ENCODE data around the gene DMXL1.

DNA sequence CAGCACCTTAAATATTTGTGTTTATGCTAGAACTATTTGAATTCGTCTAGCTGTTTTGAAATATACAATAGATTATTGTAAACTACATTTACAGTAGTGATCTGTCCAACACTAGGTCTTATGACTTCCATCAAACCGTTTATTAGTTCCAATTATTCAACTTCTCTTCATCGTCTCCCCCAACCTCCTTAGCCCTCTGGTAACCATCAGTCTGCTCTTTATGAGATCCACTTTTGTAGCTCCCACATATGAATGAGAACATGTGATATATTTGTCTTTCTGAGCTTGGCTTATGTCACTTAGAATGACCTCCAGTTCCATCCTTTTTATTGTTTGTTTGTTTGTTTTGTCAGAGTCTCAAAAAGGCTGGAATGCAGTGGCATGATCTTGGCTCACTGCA is 11.8 kb downstream of the DMXL1 start:
- TF ChIP-seq POLR2A (IDR thresholded peaks at IDR 0.05; ENCODE audit: low read depth, low read length), result no peak
- TF ChIP-seq POLR2AphosphoS5 (IDR thresholded peaks at IDR 0.05; ENCODE audit: low read depth, low read length), result no peak
- no peak for TF ChIP-seq TAF1 (IDR thresholded peaks at IDR 0.05; ENCODE audit: borderline replicate concordance, low read depth, low read length)

Data from GM12892 (cell line).